K562 (cell line): ENCODE results near the gene NXPH4. TPM values are rescaled to one million over a fixed set of nuclear protein-coding genes. Genes with fewer than 3 reads are reported as not detected.

ENCODE experiments used
- ATAC-seq: fragments of 200-7000 bp; cut with Tn5 transposase; 3 replicates; pipeline ENCODE4 v1.9.1; 2020; ENCODE audit warnings: moderate library complexity
- BruUV-seq: library from RNA; stranded (reverse); fragments of 400-500 nt; replicated peaks from 2 replicates; lab custom pipeline; 2021; lab: Mats Ljungman, UMichigan
- CTCF ChIA-PET: fragments of 300-600 bp; formaldehyde crosslinking; extraction: SDS; loops from one replicate; lab custom pipeline; 2021; ENCODE audit warnings: low intra/inter-chr PET ratio; lab: Yijun Ruan, JAX
- POLR2A ChIA-PET: fragments of 300-600, 350-650 bp; sonication (Branson Sonifier 250); formaldehyde crosslinking; extraction: SDS; loops from one replicate; lab custom pipeline; 2021; ENCODE audit warnings: antibody characterized with exemption, inconsistent platforms; lab: Yijun Ruan, JAX
- DNase-seq, 4 experiments: peaks; one replicate each; pipeline versions ENCODE4 v3.0.0 to v3.0.0-alpha.2; 2011 to 2018; ENCODE audit warnings: low spot score in 3 of 4, mixed read lengths in 3 of 4; ENCODE audit errors: extremely low read depth in 1 of 4
- FAIRE-seq: peaks from 2 replicates; lab custom pipeline; 2011; peaks lifted over from hg19 to GRCh38; lab: Jason Lieb, UNC
- H2AFZ ChIP-seq: 2 replicates; pipeline ENCODE4 v1.6.0; 2011; ENCODE audit warnings: low read depth, low read length, control low read depth, inconsistent platforms
- H3K27ac ChIP-seq: fragments of 200-600 bp; 3 replicates; pipeline ENCODE4 v1.8.0; 2011; ENCODE audit warnings: low read depth, mild to moderate bottlenecking, control low read depth, inconsistent platforms, low read length, moderate library complexity, mixed read lengths; ENCODE audit errors: extremely low read depth
- H3K27me3 ChIP-seq, 2 experiments: fragments of 300-600 bp in 1 of 2; 2 replicates in 1 of 2; 3 replicates in 1 of 2; pipeline versions ENCODE4 v1.6.0 to v1.8.0; 2011; ENCODE audit warnings: inconsistent platforms in 2 of 2, low read length in 2 of 2, mild to moderate bottlenecking in 1 of 2, mixed read lengths in 1 of 2, moderate library complexity in 1 of 2; ENCODE audit not compliant: control insufficient read depth in 2 of 2, insufficient read depth in 2 of 2
- H3K36me3 ChIP-seq: fragments of 300-600 bp; 3 replicates; pipeline ENCODE4 v1.8.0; 2011; ENCODE audit warnings: mild to moderate bottlenecking, low read length, inconsistent platforms; ENCODE audit not compliant: control insufficient read depth, insufficient read depth
- H3K4me1 ChIP-seq, 2 experiments: fragments of 200-600 bp in 1 of 2; replicated peaks in 1 of 2; 2 replicates in 1 of 2; 3 replicates in 1 of 2; pipeline versions ENCODE4 v1.5.1 to v1.8.0; 2011; ENCODE audit warnings: inconsistent platforms in 2 of 2, low read length in 2 of 2, mild to moderate bottlenecking in 1 of 2, mixed read lengths in 1 of 2, moderate library complexity in 1 of 2; ENCODE audit not compliant: control insufficient read depth in 2 of 2, insufficient read depth in 2 of 2
- H3K4me2 ChIP-seq: 2 replicates; pipeline ENCODE4 v1.6.1; 2011; ENCODE audit warnings: low read length, control low read depth, inconsistent platforms, mixed read lengths; ENCODE audit not compliant: insufficient read depth
- H3K4me3 ChIP-seq: fragments of 200-600 bp; sonication (generic), shearing (Covaris generic); 2 replicates; pipeline ENCODE4 v1.5.1; 2016; ENCODE audit warnings: control low read depth, inconsistent platforms
- H3K79me2 ChIP-seq: fragments of 200-600 bp; 3 replicates; pipeline ENCODE4 v1.8.0; 2011; ENCODE audit warnings: low read length, inconsistent platforms; ENCODE audit not compliant: control insufficient read depth, insufficient read depth
- H3K9ac ChIP-seq, 2 experiments: 2 replicates each; pipeline versions ENCODE4 v1.6.0 to v1.6.1; 2011; ENCODE audit warnings: low read depth in 2 of 2, low read length in 2 of 2, control low read depth in 1 of 2, inconsistent platforms in 1 of 2, mild to moderate bottlenecking in 1 of 2, mixed read lengths in 1 of 2; ENCODE audit not compliant: insufficient read depth in 1 of 2
- H3K9me1 ChIP-seq: one replicate; pipeline ENCODE4 v1.6.0; 2011; ENCODE audit warnings: inconsistent platforms, mild to moderate bottlenecking, low read length, moderate library complexity; ENCODE audit not compliant: control insufficient read depth, insufficient read depth
- H3K9me3 ChIP-seq: replicated peaks from 2 replicates; pipeline ENCODE4 v1.5.1; 2011; ENCODE audit warnings: low read depth, low read length, inconsistent platforms; ENCODE audit not compliant: control insufficient read depth, insufficient read depth
- H4K20me1 ChIP-seq: replicated peaks from 2 replicates; pipeline ENCODE4 v1.6.1; 2011; ENCODE audit warnings: low read length, inconsistent platforms, mixed read lengths; ENCODE audit not compliant: control insufficient read depth, insufficient read depth
- BACH1 ChIP-seq: fragments of 200-800 bp; sonication (Bioruptor generic); IDR thresholded peaks from 2 replicates; pipeline ENCODE4 v1.6.1; 2016; ENCODE audit warnings: missing genetic modification characterization, missing compliant biosample characterization
- ZNF263 ChIP-seq: sonication (generic); formaldehyde crosslinking; IDR thresholded peaks from 2 replicates; pipeline ENCODE4 v1.8.0; 2022; ENCODE audit warnings: mild to moderate bottlenecking, missing genetic modification reagents, borderline replicate concordance
- WGBS: fragments of 100-300 bp; shearing (Covaris generic); methylation state at CpG from one replicate; pipeline ENCODE4 v1.1.6; 2016; ENCODE audit warnings: low coverage, mixed read lengths; ENCODE audit not compliant: insufficient coverage; ENCODE audit errors: missing lambda C conversion rate; 5-methylcytosine and 5-hydroxymethylcytosine counted together
- in situ Hi-C: fragments of 300-500 bp; cut with MboI; formaldehyde crosslinking; loops from 4 replicates; pipeline ENCODE4 v1.15.0; 2018; ENCODE audit warnings: inconsistent platforms, mixed read lengths
- intact Hi-C: fragments of 100-400 bp; cut with micrococcal nuclease; formaldehyde crosslinking; loops from 2 replicates; pipeline ENCODE4 v1.14.2; 2022
- polyA plus RNA-seq, 8 experiments: library from polyadenylated mRNA; depleted of rRNA in 4 of 8; stranded (reverse) in 5 of 8; unstranded in 3 of 8; fragments of >200 nt; fragmentation: Nextera tagmentation in 2 of 8; fragmentation: Illumina TruSeq in 1 of 8; extraction: Ambion mirVana in 2 of 8; extraction: Trizol in 1 of 8; gene quantifications; 2 replicates each; pipeline versions ENCODE4 v1.2.1 to v1.2.3, GENCODE V29; 2011 to 2014; ENCODE audit warnings: inconsistent platforms in 1 of 8, missing spikeins in 1 of 8
- total RNA-seq, 7 experiments: library from RNA; depleted of rRNA in 6 of 7; stranded (reverse); fragments of >200 nt in 6 of 7; fragmentation: Illumina TruSeq in 2 of 7; extraction: Trizol in 2 of 7; gene quantifications; 2 replicates each; pipeline versions ENCODE4 v1.2.1 to v1.2.3, GENCODE V29; 2011 to 2021; ENCODE audit warnings: low replicate concordance in 1 of 7

Gene NXPH4
- total and polyA plus RNA-seq, 9 of the 15 experiments (the other 6 are each of a cell fraction or from before 2014, with no cell fraction given): 0.49 to 2.7 (median 1.1) TPM; not detected in 4

- Histone ChIP-seq H3K9ac (no peak overlapping the region; a peak in 1 of 4 replicates), H2AFZ (no peak overlapping the region), H3K79me2 (no peaks in the 10 kb centered on the region), H3K9me3 (no peaks in the 10 kb centered on the region), H3K4me3 (no peak overlapping the region), H3K36me3 (peaks cover 33% of the 10 kb centered on the region; the same call in 2 of the 3 replicates), H3K27ac (no peak overlapping the region), H4K20me1 (peaks cover 8% of the 10 kb centered on the region), H3K9me1 (peaks cover 2% of the 10 kb centered on the region), H3K4me2 (peak overlapping the region; percentile 84; the same call in 1 of the 2 replicates), H3K27me3 (peaks cover 2 to 23% of the 10 kb centered on the region in 2 experiments; a peak in 3 of 5 replicates), H3K4me1 (peaks cover 42 to 83% of the 10 kb centered on the region in 2 experiments)
- no peak for DNase-seq
- intact Hi-C loops: no loop called here
- in situ Hi-C loops: no loop called here
- no TSS peak for BruUV-seq
- WGBS: 60% methylated on average over 5 of the region's 5 CpGs
- no peak for ATAC-seq
- 0 out of 2 replicates have a peak, but pooled peaks have one; percentile 21 for TF ChIP-seq ZNF263 (CRISPR knock-in tag)
- no peak for TF ChIP-seq BACH1 (tag)
- ChIA-PET POLR2A (interaction anchor here (0.6 to 4.7 kb wide), 4 partner anchors 8 to 257 kb away, joined by 3 to 33 read pairs (median 8); partner anchors contain the start of gene SHMT2), CTCF (interaction anchor here (6.6 kb wide), 1 partner anchor 24 kb away, joined by 186 read pairs; the partner anchor contains the start of gene NXPH4)
- FAIRE-seq: no peak
Observed at GRCh38 chr12:57237596-57237931, 21.0 kb downstream of the NXPH4 start.
